Measurements from ENCODE around the gene IER2.

GRCh38 chr19:13153569-13154240 lies 3.5 kb downstream of the IER2 start:
- TF ChIP-seq, protein P1, sequence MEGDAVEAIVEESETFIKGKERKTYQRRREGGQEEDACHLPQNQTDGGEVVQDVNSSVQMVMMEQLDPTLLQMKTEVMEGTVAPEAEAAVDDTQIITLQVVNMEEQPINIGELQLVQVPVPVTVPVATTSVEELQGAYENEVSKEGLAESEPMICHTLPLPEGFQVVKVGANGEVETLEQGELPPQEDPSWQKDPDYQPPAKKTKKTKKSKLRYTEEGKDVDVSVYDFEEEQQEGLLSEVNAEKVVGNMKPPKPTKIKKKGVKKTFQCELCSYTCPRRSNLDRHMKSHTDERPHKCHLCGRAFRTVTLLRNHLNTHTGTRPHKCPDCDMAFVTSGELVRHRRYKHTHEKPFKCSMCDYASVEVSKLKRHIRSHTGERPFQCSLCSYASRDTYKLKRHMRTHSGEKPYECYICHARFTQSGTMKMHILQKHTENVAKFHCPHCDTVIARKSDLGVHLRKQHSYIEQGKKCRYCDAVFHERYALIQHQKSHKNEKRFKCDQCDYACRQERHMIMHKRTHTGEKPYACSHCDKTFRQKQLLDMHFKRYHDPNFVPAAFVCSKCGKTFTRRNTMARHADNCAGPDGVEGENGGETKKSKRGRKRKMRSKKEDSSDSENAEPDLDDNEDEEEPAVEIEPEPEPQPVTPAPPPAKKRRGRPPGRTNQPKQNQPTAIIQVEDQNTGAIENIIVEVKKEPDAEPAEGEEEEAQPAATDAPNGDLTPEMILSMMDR (IDR thresholded peaks at IDR 0.05) = peak; percentile 22
- no peak for TF ChIP-seq EZH2 (IDR thresholded peaks at IDR 0.05)
